ENCODE results near the gene PMEL. TPM values are rescaled to one million over a fixed set of nuclear protein-coding genes. Genes with fewer than 3 reads are reported as not detected.

The PMEL gene
- total and polyA plus RNA-seq, 2 donors (not counting 1 experiment from before 2014, with no cell fraction given) = 0.50 to 0.84 TPM

DNA sequence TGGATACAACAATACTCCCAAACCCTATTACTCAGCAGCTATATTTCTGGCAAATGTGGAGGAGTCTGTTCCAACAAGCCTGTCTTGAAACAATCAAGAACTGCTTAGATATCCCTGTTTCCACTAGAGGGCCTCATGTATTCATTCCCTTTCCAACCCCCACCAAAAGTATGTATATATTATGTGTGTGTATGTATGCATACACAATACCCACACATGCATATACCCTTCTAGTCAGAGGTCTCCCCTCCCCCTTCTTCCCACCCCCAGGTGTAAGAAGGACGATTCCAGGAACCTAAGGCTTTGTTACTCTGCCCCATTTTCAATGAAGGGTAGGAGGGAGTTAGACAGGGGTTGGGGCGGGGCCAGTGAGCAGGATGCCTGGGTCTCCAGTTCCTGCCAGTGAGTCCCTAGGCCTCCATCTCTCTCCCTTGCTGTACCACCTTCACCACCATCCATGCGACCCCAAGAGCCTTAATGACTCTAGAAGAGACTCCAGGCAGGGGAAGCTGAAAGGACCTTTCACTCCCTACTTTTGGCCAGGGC, 35.0 kb downstream of the PMEL start, which contains the start of gene DGKA:
TSS of gene DGKA (plus strand) at position 392 of the 546 bp plus-strand sequence. CDS start 5,342 bp downstream, outside the sequence.
- DNase-seq (ENCODE audit: low read depth in 2 of 2) = peak; percentile 71 to 89
- peak within 1 kb of the TSS; percentile 82 for H3K27ac ChIP-seq (ENCODE audit: insufficient read depth, low read length)
- H3K27me3 ChIP-seq (ENCODE audit: control insufficient read depth, insufficient read depth, low read length) = no peaks in the 10 kb centered on the region
- peak within 1 kb of the TSS; percentile 87 for H3K4me2 ChIP-seq (ENCODE audit: extremely low read depth, insufficient read depth, low read length)
- no peaks in the 10 kb centered on the region for H3K9me3 ChIP-seq (ENCODE audit: control insufficient read depth, insufficient read depth, low read depth, low read length)
- H3K36me3 ChIP-seq (ENCODE audit: control insufficient read depth, insufficient read depth, low read length) = no peaks in the 10 kb centered on the region
- TF ChIP-seq CTCF (conservative IDR thresholded peaks at IDR 0.05 in 1 of 2, IDR thresholded peaks at IDR 0.05 in 1 of 2; ENCODE audit: low read depth in 1 of 2, low read length in 2 of 2) (peak; percentile 54 to 70), EZH2 (IDR thresholded peaks at IDR 0.05; ENCODE audit: low read length, missing control alignments) (no peak)
- peak within 1 kb of the TSS; percentile 78 for H2AFZ ChIP-seq (ENCODE audit: low read length)
- peaks cover 25% of the 10 kb centered on the region for H3K4me1 ChIP-seq (ENCODE audit: control insufficient read depth, extremely low read depth, insufficient read depth, low read length)
- peak within 1 kb of the TSS; percentile 60 to 81 (median 72) for H3K4me3 ChIP-seq (replicated peaks in 1 of 4; ENCODE audit: control extremely low read depth in 1 of 4, insufficient read depth in 1 of 4, low read depth in 3 of 4, low read length in 4 of 4)
- H3K9ac ChIP-seq (ENCODE audit: insufficient read depth, low read length) = peak within 1 kb of the TSS; percentile 72
- H3K79me2 ChIP-seq (ENCODE audit: control insufficient read depth, insufficient read depth, low read length) = peaks cover 13% of the 10 kb centered on the region
- no peaks in the 10 kb centered on the region for H4K20me1 ChIP-seq (ENCODE audit: control insufficient read depth, extremely low read depth, insufficient read depth, low read length)

GRCh38 chr12:55929306-55929791, 36.5 kb downstream of the PMEL start:
- Histone ChIP-seq H3K9me3 (ENCODE audit: control insufficient read depth, insufficient read depth, low read depth, low read length) (no peaks in the 10 kb centered on the region), H3K79me2 (ENCODE audit: control insufficient read depth, insufficient read depth, low read length) (peaks cover 24% of the 10 kb centered on the region), H3K27ac (ENCODE audit: insufficient read depth, low read length) (no peak overlapping the region), H3K27me3 (ENCODE audit: control insufficient read depth, insufficient read depth, low read length) (no peaks in the 10 kb centered on the region), H3K36me3 (ENCODE audit: control insufficient read depth, insufficient read depth, low read length) (no peaks in the 10 kb centered on the region), H3K4me3 (replicated peaks in 1 of 4; ENCODE audit: control extremely low read depth in 1 of 4, insufficient read depth in 1 of 4, low read depth in 3 of 4, low read length in 4 of 4) (no peak overlapping the region), H2AFZ (ENCODE audit: low read length) (no peak overlapping the region), H3K9ac (ENCODE audit: insufficient read depth, low read length) (no peak overlapping the region), H4K20me1 (ENCODE audit: control insufficient read depth, extremely low read depth, insufficient read depth, low read length) (no peaks in the 10 kb centered on the region), H3K4me1 (ENCODE audit: control insufficient read depth, extremely low read depth, insufficient read depth, low read length) (peaks cover 21% of the 10 kb centered on the region), H3K4me2 (ENCODE audit: extremely low read depth, insufficient read depth, low read length) (no peak overlapping the region)
- DNase-seq (ENCODE audit: low read depth in 2 of 2) = no peak
- TF ChIP-seq CTCF (conservative IDR thresholded peaks at IDR 0.05 in 1 of 2, IDR thresholded peaks at IDR 0.05 in 1 of 2; ENCODE audit: low read depth in 1 of 2, low read length in 2 of 2) (no peak), EZH2 (IDR thresholded peaks at IDR 0.05; ENCODE audit: low read length, missing control alignments) (no peak)

- Histone ChIP-seq H3K9me3 (ENCODE audit: control insufficient read depth, insufficient read depth, low read depth, low read length) (no peaks in the 10 kb centered on the region), H2AFZ (ENCODE audit: low read length) (peak within 1 kb of the TSS; percentile 86), H3K4me1 (ENCODE audit: control insufficient read depth, extremely low read depth, insufficient read depth, low read length) (peaks cover 16% of the 10 kb centered on the region), H3K27ac (ENCODE audit: insufficient read depth, low read length) (peak within 1 kb of the TSS; percentile 94), H4K20me1 (ENCODE audit: control insufficient read depth, extremely low read depth, insufficient read depth, low read length) (no peaks in the 10 kb centered on the region), H3K79me2 (ENCODE audit: control insufficient read depth, insufficient read depth, low read length) (peaks cover 33% of the 10 kb centered on the region), H3K27me3 (ENCODE audit: control insufficient read depth, insufficient read depth, low read length) (no peaks in the 10 kb centered on the region), H3K9ac (ENCODE audit: insufficient read depth, low read length) (peak within 1 kb of the TSS; percentile 90), H3K36me3 (ENCODE audit: control insufficient read depth, insufficient read depth, low read length) (no peaks in the 10 kb centered on the region), H3K4me2 (ENCODE audit: extremely low read depth, insufficient read depth, low read length) (peak within 1 kb of the TSS; percentile 81), H3K4me3 (replicated peaks in 1 of 4; ENCODE audit: control extremely low read depth in 1 of 4, insufficient read depth in 1 of 4, low read depth in 3 of 4, low read length in 4 of 4) (peak within 1 kb of the TSS; percentile 84 to 100 (median 98))
- peak; percentile 64 to 75 for DNase-seq (ENCODE audit: low read depth in 2 of 2)
- TF ChIP-seq EZH2 (IDR thresholded peaks at IDR 0.05; ENCODE audit: low read length, missing control alignments) = no peak
- TF ChIP-seq CTCF (conservative IDR thresholded peaks at IDR 0.05 in 1 of 2, IDR thresholded peaks at IDR 0.05 in 1 of 2; ENCODE audit: low read depth in 1 of 2, low read length in 2 of 2) = no peak
Observed at GRCh38 chr12:55927588-55928502, 38.0 kb downstream of the PMEL start, which contains the start of gene PYM1. PYM1 (minus strand) TSS chr12:55927894; CDS start chr12:55927761, 133 bp downstream.
